Measurements from ENCODE around the gene OR10H5.

DNA sequence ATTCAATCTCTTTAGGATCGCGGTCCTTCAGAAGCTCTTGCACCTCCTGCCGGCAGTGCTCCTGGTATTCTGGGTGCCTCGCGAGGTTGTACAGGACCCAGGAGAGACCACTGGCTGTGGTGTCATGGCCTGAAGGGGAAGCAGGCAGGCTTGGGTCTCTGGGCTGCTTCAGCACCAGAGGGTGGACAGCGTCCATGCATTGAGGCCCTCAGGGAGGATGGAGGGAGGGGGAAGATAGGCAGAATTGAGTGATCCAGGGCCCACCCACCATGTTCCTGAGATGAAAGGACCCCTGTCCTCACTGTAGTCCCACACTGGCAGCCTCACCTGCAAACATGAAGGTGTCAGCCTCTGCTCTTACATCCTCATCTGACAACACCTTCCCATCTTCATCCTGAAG lies 17.9 kb upstream of the OR10H5 start:
- TF ChIP-seq, protein P1, sequence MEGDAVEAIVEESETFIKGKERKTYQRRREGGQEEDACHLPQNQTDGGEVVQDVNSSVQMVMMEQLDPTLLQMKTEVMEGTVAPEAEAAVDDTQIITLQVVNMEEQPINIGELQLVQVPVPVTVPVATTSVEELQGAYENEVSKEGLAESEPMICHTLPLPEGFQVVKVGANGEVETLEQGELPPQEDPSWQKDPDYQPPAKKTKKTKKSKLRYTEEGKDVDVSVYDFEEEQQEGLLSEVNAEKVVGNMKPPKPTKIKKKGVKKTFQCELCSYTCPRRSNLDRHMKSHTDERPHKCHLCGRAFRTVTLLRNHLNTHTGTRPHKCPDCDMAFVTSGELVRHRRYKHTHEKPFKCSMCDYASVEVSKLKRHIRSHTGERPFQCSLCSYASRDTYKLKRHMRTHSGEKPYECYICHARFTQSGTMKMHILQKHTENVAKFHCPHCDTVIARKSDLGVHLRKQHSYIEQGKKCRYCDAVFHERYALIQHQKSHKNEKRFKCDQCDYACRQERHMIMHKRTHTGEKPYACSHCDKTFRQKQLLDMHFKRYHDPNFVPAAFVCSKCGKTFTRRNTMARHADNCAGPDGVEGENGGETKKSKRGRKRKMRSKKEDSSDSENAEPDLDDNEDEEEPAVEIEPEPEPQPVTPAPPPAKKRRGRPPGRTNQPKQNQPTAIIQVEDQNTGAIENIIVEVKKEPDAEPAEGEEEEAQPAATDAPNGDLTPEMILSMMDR (CRISPR knock-in tag; IDR thresholded peaks at IDR 0.05), result no peak
- TF ChIP-seq CEBPB (IDR thresholded peaks at IDR 0.05; ENCODE audit: borderline replicate concordance, low read depth, low read length) (no peak), ZNF879 (CRISPR knock-in tag; IDR thresholded peaks at IDR 0.05) (no peak)
